ENCODE results near the gene ZNF563. TPM values are rescaled to one million over a fixed set of nuclear protein-coding genes. Genes with fewer than 3 reads are reported as not detected.

The ZNF563 gene
- total RNA-seq, 1 experiment from 2014 or later = 1.1 TPM

DNA sequence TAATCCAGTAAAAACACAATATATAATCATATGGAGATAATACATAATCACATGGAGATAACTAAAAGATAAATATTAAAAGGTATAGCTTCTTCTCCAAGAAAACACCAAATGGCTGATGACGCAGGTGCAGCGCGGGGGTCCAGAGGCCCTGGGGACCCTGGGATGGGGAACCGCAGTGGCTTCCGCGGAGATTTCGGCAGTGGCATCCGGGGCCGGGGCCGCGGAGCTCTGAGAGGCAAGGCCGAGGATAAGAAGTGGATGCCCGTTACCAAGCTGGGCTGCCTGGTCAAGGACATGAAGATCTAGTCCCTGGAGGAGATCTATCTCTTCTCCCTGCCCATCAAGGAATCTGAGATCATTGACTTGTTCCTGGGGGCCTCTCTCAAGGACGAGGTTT is 49.2 kb downstream of the ZNF563 start:
- TF ChIP-seq, protein P1, sequence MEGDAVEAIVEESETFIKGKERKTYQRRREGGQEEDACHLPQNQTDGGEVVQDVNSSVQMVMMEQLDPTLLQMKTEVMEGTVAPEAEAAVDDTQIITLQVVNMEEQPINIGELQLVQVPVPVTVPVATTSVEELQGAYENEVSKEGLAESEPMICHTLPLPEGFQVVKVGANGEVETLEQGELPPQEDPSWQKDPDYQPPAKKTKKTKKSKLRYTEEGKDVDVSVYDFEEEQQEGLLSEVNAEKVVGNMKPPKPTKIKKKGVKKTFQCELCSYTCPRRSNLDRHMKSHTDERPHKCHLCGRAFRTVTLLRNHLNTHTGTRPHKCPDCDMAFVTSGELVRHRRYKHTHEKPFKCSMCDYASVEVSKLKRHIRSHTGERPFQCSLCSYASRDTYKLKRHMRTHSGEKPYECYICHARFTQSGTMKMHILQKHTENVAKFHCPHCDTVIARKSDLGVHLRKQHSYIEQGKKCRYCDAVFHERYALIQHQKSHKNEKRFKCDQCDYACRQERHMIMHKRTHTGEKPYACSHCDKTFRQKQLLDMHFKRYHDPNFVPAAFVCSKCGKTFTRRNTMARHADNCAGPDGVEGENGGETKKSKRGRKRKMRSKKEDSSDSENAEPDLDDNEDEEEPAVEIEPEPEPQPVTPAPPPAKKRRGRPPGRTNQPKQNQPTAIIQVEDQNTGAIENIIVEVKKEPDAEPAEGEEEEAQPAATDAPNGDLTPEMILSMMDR (conservative IDR thresholded peaks at IDR 0.05; ENCODE audit: low read depth, low read length) = no peak
- TF ChIP-seq EZH2 (IDR thresholded peaks at IDR 0.05; ENCODE audit: low read length, unreplicated experiment) (no peak), EZH2phosphoT487 (IDR thresholded peaks at IDR 0.05; ENCODE audit: borderline replicate concordance, low read length) (no peak)
- H3K9me3 ChIP-seq (ENCODE audit: low read length) = peaks cover 32% of the 10 kb centered on the region
- no peak overlapping the region for H3K4me3 ChIP-seq (ENCODE audit: low read length)
- intact Hi-C loops (cut with micrococcal nuclease) = no loop called here
- no peaks in the 10 kb centered on the region for H3K27me3 ChIP-seq (ENCODE audit: low read length)
- ATAC-seq (no peak), DNase-seq (no peak)
- no peak overlapping the region for H3K4me2 ChIP-seq (ENCODE audit: low read length)
- CTCF ChIA-PET = no interaction called here
- BruUV-seq (replicated peaks) = no TSS peak
- no peaks in the 10 kb centered on the region for H4K20me1 ChIP-seq (ENCODE audit: low read length)
- H3K9me2 ChIP-seq (replicated peaks; ENCODE audit: low read length) = no peaks in the 10 kb centered on the region
- H3K4me1 ChIP-seq (ENCODE audit: insufficient read depth, low read length) = peaks cover 6% of the 10 kb centered on the region
- H3K36me3 ChIP-seq (ENCODE audit: low read depth, low read length) = peaks cover 75% of the 10 kb centered on the region
- no peak overlapping the region for H3K27ac ChIP-seq (ENCODE audit: low read length)
- peaks cover 4% of the 10 kb centered on the region for H3F3A ChIP-seq (ENCODE audit: low read length, unreplicated experiment)
- no peak overlapping the region for H2AFZ ChIP-seq (ENCODE audit: low read length)
- H3K9ac ChIP-seq (ENCODE audit: low read length) = no peak overlapping the region
- POLR2A ChIA-PET (ENCODE audit: unreplicated experiment) = interaction anchor here (0.7 kb wide), 1 partner anchor 382 kb away, joined by 4 read pairs; the partner anchor contains the start of gene MAN2B1
- peaks cover 55% of the 10 kb centered on the region for H3K79me2 ChIP-seq (ENCODE audit: low read length)

DNA sequence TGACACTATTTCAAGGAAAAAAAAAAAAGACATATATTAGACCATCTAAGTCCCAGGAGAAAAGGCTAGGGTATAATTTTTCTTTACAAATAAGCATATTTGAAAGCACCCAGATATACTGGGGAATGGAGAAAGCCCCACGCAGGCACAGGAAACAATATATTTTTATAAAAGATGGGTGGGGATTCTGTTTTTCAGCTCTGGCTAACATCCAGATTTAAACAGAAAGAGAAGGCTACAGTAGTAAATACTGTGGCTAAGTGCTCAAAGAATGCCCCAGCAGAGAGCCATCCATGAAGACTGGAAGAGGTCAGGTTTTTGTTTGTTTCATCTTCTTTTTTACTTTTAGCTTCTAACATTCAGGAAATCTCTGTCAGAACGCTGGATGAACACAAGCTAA is 54.7 kb downstream of the ZNF563 start:
- H3F3A ChIP-seq (ENCODE audit: low read length, unreplicated experiment) = no peaks in the 10 kb centered on the region

More for the DNA sequence above, 54.7 kb downstream of the ZNF563 start:
- ATAC-seq (no peak), DNase-seq (no peak)
- Histone ChIP-seq H3K36me3 (ENCODE audit: low read depth, low read length) (peaks cover 85% of the 10 kb centered on the region), H3K4me3 (ENCODE audit: low read length) (peak overlapping the region; percentile 4; the same call in 1 of the 2 replicates), H4K20me1 (ENCODE audit: low read length) (no peaks in the 10 kb centered on the region), H3K79me2 (ENCODE audit: low read length) (peaks cover 26% of the 10 kb centered on the region; the same call in 1 of the 2 replicates), H3K9me2 (replicated peaks; ENCODE audit: low read length) (no peaks in the 10 kb centered on the region), H3K9me3 (ENCODE audit: low read length) (peaks cover 70% of the 10 kb centered on the region), H2AFZ (ENCODE audit: low read length) (no peak overlapping the region), H3K9ac (ENCODE audit: low read length) (no peak overlapping the region), H3K27ac (ENCODE audit: low read length) (no peak overlapping the region), H3K27me3 (ENCODE audit: low read length) (no peaks in the 10 kb centered on the region), H3K4me1 (ENCODE audit: insufficient read depth, low read length) (no peaks in the 10 kb centered on the region), H3K4me2 (ENCODE audit: low read length) (no peak overlapping the region)
- POLR2A ChIA-PET (ENCODE audit: unreplicated experiment) = no interaction called here
- CTCF ChIA-PET = no interaction called here
- TF ChIP-seq, protein P1 (conservative IDR thresholded peaks at IDR 0.05; ENCODE audit: low read depth, low read length) = no peak
- no peak for TF ChIP-seq EZH2phosphoT487 (IDR thresholded peaks at IDR 0.05; ENCODE audit: borderline replicate concordance, low read length)
- no peak for TF ChIP-seq EZH2 (IDR thresholded peaks at IDR 0.05; ENCODE audit: low read length, unreplicated experiment)
- BruUV-seq (replicated peaks) = no TSS peak
- intact Hi-C loops (cut with micrococcal nuclease) = no loop called here

Data from PC-3 (cell line).